Mucosa of gallbladder (tissue), 1 donor: ENCODE data around the gene ADCK1. TPM values are rescaled to one million over a fixed set of nuclear protein-coding genes. Genes with fewer than 3 reads are reported as not detected.
A peak's percentile ranks its signal among the peaks of the same experiment; 100 is the strongest.
"Not testable (repeated sequence)": the region's sequence is repeated elsewhere in the genome, so short reads cannot be mapped to it uniquely, and the experiment has no call there.

Source experiments
- DNase-seq: peaks from one replicate; pipeline ENCODE4 v3.0.0-alpha.2; 2020; ENCODE audit warnings: low spot score
- total RNA-seq: library from RNA; stranded (reverse); gene quantifications from one replicate; pipeline ENCODE4 v1.2.1, GENCODE V29; 2021
- donor health status: DM: no; HTN: no; CAD: no.

Gene ADCK1, protein sequence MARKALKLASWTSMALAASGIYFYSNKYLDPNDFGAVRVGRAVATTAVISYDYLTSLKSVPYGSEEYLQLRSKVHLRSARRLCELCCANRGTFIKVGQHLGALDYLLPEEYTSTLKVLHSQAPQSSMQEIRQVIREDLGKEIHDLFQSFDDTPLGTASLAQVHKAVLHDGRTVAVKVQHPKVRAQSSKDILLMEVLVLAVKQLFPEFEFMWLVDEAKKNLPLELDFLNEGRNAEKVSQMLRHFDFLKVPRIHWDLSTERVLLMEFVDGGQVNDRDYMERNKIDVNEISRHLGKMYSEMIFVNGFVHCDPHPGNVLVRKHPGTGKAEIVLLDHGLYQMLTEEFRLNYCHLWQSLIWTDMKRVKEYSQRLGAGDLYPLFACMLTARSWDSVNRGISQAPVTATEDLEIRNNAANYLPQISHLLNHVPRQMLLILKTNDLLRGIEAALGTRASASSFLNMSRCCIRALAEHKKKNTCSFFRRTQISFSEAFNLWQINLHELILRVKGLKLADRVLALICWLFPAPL
- 9.1 TPM for total RNA-seq

DNA sequence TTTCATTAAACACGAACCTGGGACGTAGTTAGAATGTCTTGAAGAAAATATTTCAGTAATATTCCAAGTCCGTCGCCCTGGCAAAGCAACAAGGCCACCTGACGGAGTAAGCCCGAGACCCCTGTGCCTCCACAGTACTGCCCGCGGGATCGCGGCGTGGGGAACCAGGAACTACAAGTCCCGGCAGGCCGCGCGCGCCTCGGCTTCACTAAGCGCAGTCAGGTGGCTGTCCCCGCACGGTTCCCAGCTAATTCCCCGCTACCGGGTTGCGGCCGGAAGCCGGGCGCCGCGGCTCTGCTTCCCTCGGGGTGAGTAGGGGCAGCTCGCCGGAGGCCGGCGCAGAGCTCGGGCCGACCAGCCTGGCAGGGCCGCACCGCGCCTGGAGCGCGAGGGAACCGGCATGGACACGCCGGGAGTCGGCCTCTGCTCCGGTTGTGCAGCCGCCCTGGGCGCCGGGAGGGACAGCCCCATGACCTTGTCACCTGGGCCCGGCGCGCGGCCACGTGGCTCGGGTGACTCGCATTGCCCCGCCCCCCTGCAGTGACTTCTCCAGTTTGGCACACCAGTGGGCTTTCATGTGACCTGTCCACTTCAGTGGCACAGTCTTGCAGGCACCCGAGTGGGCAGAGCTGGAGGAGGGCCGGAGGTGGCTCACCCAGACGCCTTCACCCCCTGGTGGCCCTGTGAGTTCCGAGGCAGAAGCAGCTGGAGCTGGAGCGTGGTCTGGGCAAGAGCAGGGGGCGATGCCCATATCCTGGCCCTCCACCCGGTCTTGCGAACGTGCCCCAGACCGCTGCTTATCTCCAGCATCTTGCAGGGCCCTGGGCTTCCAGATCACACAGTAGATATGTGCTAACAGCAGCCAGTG, at the start of gene ADCK1:
ADCK1 (plus strand) TSS at position 247 of the 868 bp plus-strand sequence. CDS start 18,870 bp downstream, outside the sequence.
- DNase-seq: peak; percentile 87

GRCh38 chr14:77752266-77752665, 47.6 kb upstream of the ADCK1 start:
- DNase-seq: no peak

- no peak for DNase-seq
Observed at GRCh38 chr14:77752799-77753516, 47.0 kb upstream of the ADCK1 start.

DNA sequence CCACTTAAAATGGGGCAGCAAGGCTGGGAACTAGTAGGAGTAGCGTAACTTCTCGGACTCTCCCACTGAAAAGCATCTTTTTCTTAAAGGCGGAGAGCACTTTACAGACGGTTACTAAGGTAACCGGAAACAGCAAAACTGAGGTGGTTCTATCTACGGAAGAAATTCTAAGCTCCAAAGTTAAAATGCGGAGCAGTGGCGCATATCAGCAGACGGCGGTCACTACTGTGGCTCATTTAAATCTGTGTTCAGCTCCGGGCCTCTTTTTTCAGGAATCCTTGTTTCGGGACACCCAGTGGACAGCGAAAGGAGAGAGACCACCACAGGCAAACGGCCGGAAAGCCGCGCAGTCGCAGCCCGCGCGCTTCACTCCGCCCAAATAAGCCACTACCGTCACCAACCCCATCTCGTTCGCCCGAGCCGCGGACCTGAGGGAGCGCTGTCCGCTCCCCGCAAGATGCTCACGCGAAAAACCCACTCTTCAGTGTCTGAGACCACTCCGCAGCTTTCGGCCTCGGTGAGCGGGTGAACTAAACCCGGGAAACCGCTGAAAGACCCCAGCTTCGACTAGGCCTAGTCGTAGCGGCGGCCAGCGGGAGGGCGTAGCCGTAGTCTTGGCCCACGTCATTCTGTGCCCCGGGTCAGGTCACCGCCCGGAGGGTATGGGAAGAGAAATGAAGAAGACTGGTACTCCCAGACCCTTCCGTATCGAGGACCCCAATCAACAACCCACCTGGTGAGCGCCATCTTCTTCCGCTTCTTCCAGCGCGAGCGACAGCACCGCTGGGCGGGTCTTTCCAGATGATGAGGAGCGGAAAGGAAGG, 39.3 kb upstream of the ADCK1 start, which contains the start of gene SNW1:
SNW1 (minus strand) TSS at position 776 of the 824 bp plus-strand sequence; CDS start at position 747, 29 bp downstream.
- DNase-seq: peak; percentile 94

DNA sequence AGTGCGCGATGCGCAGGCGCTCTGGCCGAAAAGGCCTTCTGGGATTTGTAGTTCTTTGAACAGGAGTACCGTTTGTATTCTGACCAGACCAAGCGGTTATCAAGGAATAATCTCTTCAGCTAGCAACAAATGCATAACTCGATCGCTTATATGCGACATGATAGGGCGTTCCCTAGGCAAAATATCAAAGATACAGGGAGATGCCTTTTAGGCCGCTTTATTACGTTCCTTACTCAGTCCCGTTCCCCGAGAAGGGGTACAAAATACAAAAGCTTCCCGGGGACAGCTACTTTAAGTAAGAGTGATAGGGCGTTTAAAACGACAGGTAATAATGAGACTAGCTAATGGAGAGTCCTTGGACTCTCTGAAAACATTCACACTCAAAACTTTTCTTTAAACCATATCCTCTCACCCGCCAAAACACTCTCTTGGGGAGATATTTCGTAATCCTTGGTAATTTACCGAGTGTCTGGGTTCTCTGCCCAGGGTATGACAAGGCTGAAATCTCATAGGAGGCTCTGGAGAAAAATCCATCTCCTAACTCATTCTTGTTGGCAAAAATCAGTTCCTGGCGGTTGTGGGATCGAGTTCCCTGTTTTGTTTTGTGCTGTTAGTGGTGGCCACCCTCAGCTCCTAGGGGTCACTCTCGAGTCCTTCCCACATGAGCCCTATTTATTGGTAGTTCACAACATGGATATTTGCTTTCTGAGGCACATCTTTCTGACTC, 38.5 kb upstream of the ADCK1 start:
- DNase-seq: peak; percentile 25

GRCh38 chr14:77763316-77763715, 36.6 kb upstream of the ADCK1 start:
- DNase-seq: no peak

GRCh38 chr14:77763978-77764377, 35.9 kb upstream of the ADCK1 start:
- DNase-seq: no peak

GRCh38 chr14:77768442-77769069, 31.4 kb upstream of the ADCK1 start:
- not testable (repeated sequence) for DNase-seq

DNA sequence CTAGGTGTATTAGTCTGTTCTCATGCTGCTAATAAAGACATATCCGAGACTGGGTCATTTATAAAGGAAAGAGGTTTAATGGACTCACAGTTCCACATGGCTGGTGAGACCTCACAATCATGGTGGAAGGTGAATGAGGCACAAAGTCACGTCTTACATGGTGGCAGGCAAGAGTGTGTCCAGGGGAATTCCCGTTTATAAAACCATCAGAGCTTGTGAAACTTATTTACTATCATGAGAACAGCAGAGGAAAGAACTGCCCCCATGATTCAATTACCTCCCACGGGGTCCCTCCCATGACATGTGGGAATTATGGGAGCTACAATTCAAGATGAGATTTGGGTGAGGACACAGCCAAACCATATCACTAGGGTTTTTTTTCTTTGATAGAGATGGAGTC, 25.9 kb upstream of the ADCK1 start:
- not testable (repeated sequence) for DNase-seq

- no peak for DNase-seq
Observed at GRCh38 chr14:77782202-77782601, 17.7 kb upstream of the ADCK1 start.

- no peak for DNase-seq
Observed at GRCh38 chr14:77786148-77786547, 13.8 kb upstream of the ADCK1 start.

DNA sequence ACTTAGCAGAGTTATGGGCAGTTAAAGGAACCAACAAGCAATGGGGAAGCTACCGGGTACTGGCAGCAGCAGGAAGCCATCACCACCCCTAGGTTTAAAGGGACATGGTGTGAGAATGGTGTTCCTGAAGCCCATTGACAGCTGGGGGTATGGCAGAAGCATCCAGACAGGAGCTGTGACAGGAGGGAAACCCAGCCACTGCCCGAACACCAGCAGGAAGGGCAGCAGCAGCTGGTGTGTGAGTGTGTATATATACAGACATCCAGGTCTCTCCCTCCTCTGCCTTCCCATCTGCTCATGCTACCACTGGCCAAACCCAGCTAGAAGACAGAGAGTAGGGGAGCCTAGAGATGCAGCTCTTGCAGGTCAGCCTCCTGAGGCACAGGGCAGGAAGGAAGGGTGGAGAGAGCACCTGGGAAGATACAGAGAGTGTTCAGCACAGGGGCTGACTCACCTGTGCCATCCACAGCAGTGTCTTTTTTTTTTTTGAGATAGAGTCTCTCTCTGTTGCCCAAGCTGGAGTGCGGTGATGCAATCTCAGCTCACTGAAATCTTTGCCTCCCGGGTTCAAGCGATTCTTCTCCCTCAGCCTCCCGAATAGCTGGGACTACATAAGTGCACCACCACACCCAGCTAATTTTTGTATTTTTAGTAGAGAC, 9.2 kb upstream of the ADCK1 start:
- no peak for DNase-seq

GRCh38 chr14:77791225-77791600, 8.7 kb upstream of the ADCK1 start:
- no peak for DNase-seq

DNA sequence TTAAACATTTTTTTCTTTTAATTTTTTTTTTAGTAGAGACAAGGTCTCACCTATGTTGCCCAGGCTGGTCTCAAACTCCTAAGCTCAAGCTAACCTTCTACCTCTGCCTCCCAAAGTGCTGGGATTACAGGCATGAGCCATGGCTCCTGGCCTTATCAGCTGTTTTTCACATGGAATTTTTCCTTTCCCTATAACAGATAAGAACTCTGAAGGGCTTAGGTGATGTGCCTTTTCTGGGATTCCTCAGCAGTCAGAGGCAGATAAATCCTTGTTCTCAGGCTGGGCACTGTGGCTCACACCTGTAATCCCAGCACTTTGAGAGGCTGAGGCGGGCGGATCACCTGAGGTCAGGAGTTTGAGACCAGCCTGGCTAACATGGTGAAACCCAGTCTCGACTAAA, 6.7 kb upstream of the ADCK1 start:
- DNase-seq: not testable (repeated sequence)

DNA sequence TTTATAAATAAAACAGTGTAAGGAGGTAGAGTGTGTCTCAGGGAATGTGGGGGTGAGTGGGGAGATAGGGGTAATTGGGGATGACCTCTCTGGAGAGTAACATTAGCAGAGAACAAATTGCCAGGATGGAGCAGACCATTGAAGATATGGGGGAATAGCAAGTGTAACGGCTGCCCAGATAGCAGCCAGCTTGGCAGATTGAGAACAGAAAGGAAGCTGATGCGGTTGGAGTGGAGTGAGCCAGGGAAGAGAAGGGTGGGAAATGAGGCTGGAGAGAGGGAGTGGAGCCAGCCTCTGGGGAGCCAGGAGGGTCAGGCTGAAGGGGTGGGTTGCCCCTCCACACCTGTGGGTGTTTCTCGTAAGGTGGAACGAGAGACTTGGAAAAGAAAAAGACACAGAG, 5.6 kb upstream of the ADCK1 start:
- no peak for DNase-seq

GRCh38 chr14:77799456-77799855, 453 bp upstream of the ADCK1 start:
- DNase-seq: not testable (repeated sequence)

- no peak for DNase-seq
Observed at GRCh38 chr14:77800814-77801213, 905 bp downstream of the ADCK1 start.

GRCh38 chr14:77804592-77804991, 4.7 kb downstream of the ADCK1 start:
- DNase-seq: no peak

- DNase-seq: no peak
Observed at GRCh38 chr14:77805706-77806105, 5.8 kb downstream of the ADCK1 start.
